H1 (cell line): Measurements from ENCODE around the gene CUL1. TPM values are rescaled to one million over a fixed set of nuclear protein-coding genes. Genes with fewer than 3 reads are reported as not detected.

ENCODE experiments used
- ASH2L ChIP-seq: fragments of 200-600, 300-600 bp; sonication (generic); IDR thresholded peaks from one replicate; pipeline ENCODE4 v1.7.1; 2017; ENCODE audit warnings: low read length
- EZH2 ChIP-seq: fragments of 200-600 bp; sonication (generic); IDR thresholded peaks from 2 replicates; pipeline ENCODE4 v1.7.1; 2012; ENCODE audit warnings: low read depth, mild to moderate bottlenecking, moderate library complexity, low read length, inconsistent platforms; ENCODE audit not compliant: severe bottlenecking
- GTF2F1 ChIP-seq: IDR thresholded peaks from 2 replicates; pipeline ENCODE4 v1.6.1; 2012; ENCODE audit warnings: low read depth, low read length, improper control_type of control experiment, borderline replicate concordance
- POLR2AphosphoS5 ChIP-seq: IDR thresholded peaks from 2 replicates; pipeline ENCODE4 v1.6.1; 2011; ENCODE audit warnings: low read depth, low read length
- TEAD4 ChIP-seq: IDR thresholded peaks from 2 replicates; pipeline ENCODE4 v1.6.1; 2012; ENCODE audit warnings: low read depth, low read length, inconsistent platforms, mixed read lengths
- polyA plus RNA-seq, 7 experiments: library from polyadenylated mRNA; depleted of rRNA in 3 of 7; stranded (reverse) in 5 of 7; unstranded in 2 of 7; fragments of >200 nt in 5 of 7; fragments of 200-250 nt in 2 of 7; gene quantifications; 1 replicate in 5 of 7; 2 replicates in 1 of 7; 4 replicates in 1 of 7; pipeline versions ENCODE4 v1.2.1 to v1.2.3, GENCODE V29; 2011 to 2013; ENCODE audit warnings: missing spikeins in 2 of 7, mixed read lengths in 2 of 7
- total RNA-seq: library from RNA; stranded (reverse); fragmentation: NEBNext Ultra II Directional; extraction: Animal tissue kit (Norgen Biotek cat#: 25700); gene quantifications from 2 replicates; pipeline ENCODE4 v1.2.1, GENCODE V29; 2021

CUL1 gene
- total and polyA plus RNA-seq, 2 of the 8 experiments (the other 6 are each of a cell fraction or from before 2014, with no cell fraction given), result 33.0 to 77.3 TPM

DNA sequence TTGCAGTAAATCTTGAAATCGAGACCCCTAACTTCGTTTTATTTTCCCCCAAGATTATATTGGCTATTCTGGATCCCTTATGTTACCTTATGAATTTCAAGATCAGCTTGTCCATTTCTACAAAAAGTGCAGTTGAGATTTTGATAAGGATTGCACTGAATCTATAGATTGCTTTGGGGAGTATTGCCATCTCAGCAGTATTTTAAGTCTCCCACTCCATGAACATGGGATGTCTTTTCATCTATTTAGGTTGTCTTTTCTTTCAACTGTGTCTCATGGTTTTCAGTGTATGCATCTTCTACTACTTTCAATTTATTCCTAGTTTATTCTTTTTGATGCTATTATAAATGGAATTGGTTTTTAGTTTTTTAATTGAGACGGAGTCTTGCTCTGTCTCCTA lies 95.8 kb downstream of the CUL1 start (continued):
- no peak for TF ChIP-seq GTF2F1
- TF ChIP-seq ASH2L, result no peak
- no peak for TF ChIP-seq TEAD4
- no peak for TF ChIP-seq EZH2
- no peak for TF ChIP-seq POLR2AphosphoS5
